ENCODE results near the gene STAT2. TPM values are rescaled to one million over a fixed set of nuclear protein-coding genes. Genes with fewer than 3 reads are reported as not detected.

The STAT2 gene
- polyA plus RNA-seq, 1 donor (not counting 4 experiments of a cell fraction or from before 2014, with no cell fraction given) = 95.8 TPM

DNA sequence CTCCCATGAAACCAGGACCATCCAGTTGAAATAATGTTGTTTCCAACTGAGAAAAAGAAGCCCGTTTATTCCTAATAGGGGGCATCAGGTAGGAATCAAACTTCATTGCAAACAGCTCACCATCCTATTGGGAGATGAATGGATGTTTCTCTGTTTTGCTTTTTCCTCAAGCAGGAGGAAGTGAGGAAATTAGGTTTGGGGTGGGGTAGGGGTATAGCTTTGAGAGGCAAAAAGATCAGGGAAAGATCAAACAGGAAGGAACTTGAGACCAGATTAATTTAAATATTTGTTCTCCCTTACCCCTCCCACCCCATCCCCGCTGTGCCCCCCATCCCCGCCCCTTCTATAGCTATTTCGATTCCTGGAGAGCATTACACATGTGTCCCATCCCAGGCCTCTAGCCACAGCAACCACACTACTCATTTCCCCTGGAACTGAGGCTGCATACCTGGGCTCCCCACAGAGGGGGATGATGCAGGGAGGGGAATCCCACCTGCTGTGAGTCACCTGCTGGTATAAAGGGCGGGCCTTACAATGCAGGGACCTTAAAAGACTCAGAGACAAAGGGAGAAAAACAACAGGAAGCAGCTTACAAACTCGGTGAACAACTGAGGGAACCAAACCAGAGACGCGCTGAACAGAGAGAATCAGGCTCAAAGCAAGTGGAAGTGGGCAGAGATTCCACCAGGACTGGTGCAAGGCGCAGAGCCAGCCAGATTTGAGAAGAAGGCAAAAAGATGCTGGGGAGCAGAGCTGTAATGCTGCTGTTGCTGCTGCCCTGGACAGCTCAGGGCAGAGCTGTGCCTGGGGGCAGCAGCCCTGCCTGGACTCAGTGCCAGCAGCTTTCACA is 21.4 kb downstream of the STAT2 start, which contains the start of gene IL23A:
TSS of gene IL23A (plus strand) at position 577 of the 850 bp plus-strand sequence. CDS start at position 738, 161 bp downstream.
- dilution Hi-C loops (cut with MboI; ENCODE audit: extremely low pct_ligation_motif_present, low sequenced_read_pairs) = no loop called here
- H3K79me2 ChIP-seq (ENCODE audit: control insufficient read depth, insufficient read depth, low read length) = no peaks in the 10 kb centered on the region
- peak within 1 kb of the TSS in 2 of 3 experiments; percentile 4 to 25 for H3K4me3 ChIP-seq (ENCODE audit: control insufficient read depth in 2 of 3, extremely low read depth in 1 of 3, insufficient read depth in 2 of 3, low read depth in 1 of 3, low read length in 3 of 3)
- peak within 1 kb of the TSS; percentile 74 for H3K4me2 ChIP-seq (ENCODE audit: control insufficient read depth, extremely low read depth, insufficient read depth, low read depth, low read length)
- peak within 1 kb of the TSS; percentile 74 for H3K9ac ChIP-seq (ENCODE audit: control insufficient read depth, extremely low read depth, insufficient read depth, low read length)
- FAIRE-seq = peak; percentile 69
- no peaks in the 10 kb centered on the region for H3K9me3 ChIP-seq (ENCODE audit: control insufficient read depth, low read depth, low read length)
- TF ChIP-seq, protein P1, sequence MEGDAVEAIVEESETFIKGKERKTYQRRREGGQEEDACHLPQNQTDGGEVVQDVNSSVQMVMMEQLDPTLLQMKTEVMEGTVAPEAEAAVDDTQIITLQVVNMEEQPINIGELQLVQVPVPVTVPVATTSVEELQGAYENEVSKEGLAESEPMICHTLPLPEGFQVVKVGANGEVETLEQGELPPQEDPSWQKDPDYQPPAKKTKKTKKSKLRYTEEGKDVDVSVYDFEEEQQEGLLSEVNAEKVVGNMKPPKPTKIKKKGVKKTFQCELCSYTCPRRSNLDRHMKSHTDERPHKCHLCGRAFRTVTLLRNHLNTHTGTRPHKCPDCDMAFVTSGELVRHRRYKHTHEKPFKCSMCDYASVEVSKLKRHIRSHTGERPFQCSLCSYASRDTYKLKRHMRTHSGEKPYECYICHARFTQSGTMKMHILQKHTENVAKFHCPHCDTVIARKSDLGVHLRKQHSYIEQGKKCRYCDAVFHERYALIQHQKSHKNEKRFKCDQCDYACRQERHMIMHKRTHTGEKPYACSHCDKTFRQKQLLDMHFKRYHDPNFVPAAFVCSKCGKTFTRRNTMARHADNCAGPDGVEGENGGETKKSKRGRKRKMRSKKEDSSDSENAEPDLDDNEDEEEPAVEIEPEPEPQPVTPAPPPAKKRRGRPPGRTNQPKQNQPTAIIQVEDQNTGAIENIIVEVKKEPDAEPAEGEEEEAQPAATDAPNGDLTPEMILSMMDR (optimal IDR thresholded peaks at IDR 0.05 in 1 of 3, IDR thresholded peaks at IDR 0.05 in 1 of 3, conservative IDR thresholded peaks at IDR 0.05 in 1 of 3; ENCODE audit: extremely low read depth in 1 of 3, insufficient read depth in 2 of 3, low read length in 3 of 3) = no peak
- TF ChIP-seq EZH2 (IDR thresholded peaks at IDR 0.05; ENCODE audit: low read length) = no peak
- no peaks in the 10 kb centered on the region for H4K20me1 ChIP-seq (ENCODE audit: control insufficient read depth, extremely low read depth, insufficient read depth, low read length)
- DNase-seq (ENCODE audit: low read depth, low spot score) = peak; percentile 90
- H3K4me1 ChIP-seq (ENCODE audit: control insufficient read depth, extremely low read depth, insufficient read depth, low read length) = peaks cover 22% of the 10 kb centered on the region
- no peaks in the 10 kb centered on the region for H3K27me3 ChIP-seq (ENCODE audit: control insufficient read depth, extremely low read depth, insufficient read depth, low read length)
- peaks cover 6 to 13% of the 10 kb centered on the region in 2 experiments for H3K36me3 ChIP-seq (ENCODE audit: control insufficient read depth in 2 of 2, extremely low read depth in 1 of 2, insufficient read depth in 2 of 2, low read length in 2 of 2)
- H2AFZ ChIP-seq (ENCODE audit: control insufficient read depth, low read length) = peak within 1 kb of the TSS; percentile 79
- no peaks in the 10 kb centered on the region for H3K9me1 ChIP-seq (ENCODE audit: control insufficient read depth, extremely low read depth, insufficient read depth, low read length)
- peak within 1 kb of the TSS; percentile 91 for H3K27ac ChIP-seq (ENCODE audit: control insufficient read depth, insufficient read depth, low read length)

GRCh38 chr12:56337753-56338251 is 22.1 kb downstream of the STAT2 start:
- no peak overlapping the region for H2AFZ ChIP-seq (ENCODE audit: control insufficient read depth, low read length)
- DNase-seq (ENCODE audit: low read depth, low spot score) = no peak

More at GRCh38 chr12:56337753-56338251, 22.1 kb downstream of the STAT2 start:
- H3K9me1 ChIP-seq (ENCODE audit: control insufficient read depth, extremely low read depth, insufficient read depth, low read length) = no peaks in the 10 kb centered on the region
- TF ChIP-seq EZH2 (IDR thresholded peaks at IDR 0.05; ENCODE audit: low read length) = no peak
- TF ChIP-seq, protein P1 (optimal IDR thresholded peaks at IDR 0.05 in 1 of 3, IDR thresholded peaks at IDR 0.05 in 1 of 3, conservative IDR thresholded peaks at IDR 0.05 in 1 of 3; ENCODE audit: extremely low read depth in 1 of 3, insufficient read depth in 2 of 3, low read length in 3 of 3) = no peak
- H3K79me2 ChIP-seq (ENCODE audit: control insufficient read depth, insufficient read depth, low read length) = peaks cover 2% of the 10 kb centered on the region
- H3K4me2 ChIP-seq (ENCODE audit: control insufficient read depth, extremely low read depth, insufficient read depth, low read depth, low read length) = peak overlapping the region; percentile 57
- peaks cover 0 to 7% of the 10 kb centered on the region in 2 experiments for H3K36me3 ChIP-seq (ENCODE audit: control insufficient read depth in 2 of 2, extremely low read depth in 1 of 2, insufficient read depth in 2 of 2, low read length in 2 of 2)
- H3K9ac ChIP-seq (ENCODE audit: control insufficient read depth, extremely low read depth, insufficient read depth, low read length) = peak overlapping the region; percentile 53
- H4K20me1 ChIP-seq (ENCODE audit: control insufficient read depth, extremely low read depth, insufficient read depth, low read length) = no peaks in the 10 kb centered on the region
- H3K27ac ChIP-seq (ENCODE audit: control insufficient read depth, insufficient read depth, low read length) = peak overlapping the region; percentile 89
- no peaks in the 10 kb centered on the region for H3K9me3 ChIP-seq (ENCODE audit: control insufficient read depth, low read depth, low read length)
- no peak for FAIRE-seq
- H3K4me3 ChIP-seq (ENCODE audit: control insufficient read depth in 2 of 3, extremely low read depth in 1 of 3, insufficient read depth in 2 of 3, low read depth in 1 of 3, low read length in 3 of 3) = no peak overlapping the region
- dilution Hi-C loops (cut with MboI; ENCODE audit: extremely low pct_ligation_motif_present, low sequenced_read_pairs) = no loop called here
- no peaks in the 10 kb centered on the region for H3K27me3 ChIP-seq (ENCODE audit: control insufficient read depth, extremely low read depth, insufficient read depth, low read length)
- H3K4me1 ChIP-seq (ENCODE audit: control insufficient read depth, extremely low read depth, insufficient read depth, low read length) = peaks cover 29% of the 10 kb centered on the region

All from keratinocyte (primary cell).